Suprapubic skin (tissue), 4 donors: ENCODE measurements around the gene MMUT.

Experiments used
- CTCF ChIP-seq, 2 donors: fragments of 200-600 bp in 1 of 2; fragments of 450-650 bp in 1 of 2; sonication (generic) in 1 of 2; IDR thresholded peaks; one replicate each; pipeline ENCODE4 v1.5.1; 2016 to 2019; ENCODE audit warnings: antibody characterized with exemption in 2 of 2, mild to moderate bottlenecking in 1 of 2, moderate library complexity in 1 of 2
- POLR2A ChIP-seq, 2 donors: fragments of 450-650 bp; IDR thresholded peaks; one replicate each; pipeline ENCODE4 v1.6.1; 2017; ENCODE audit warnings: antibody characterized with exemption in 2 of 2, mild to moderate bottlenecking in 2 of 2, moderate library complexity in 2 of 2
- POLR2AphosphoS5 ChIP-seq, 3 donors: sonication (generic); formaldehyde crosslinking; IDR thresholded peaks; one replicate each; pipeline ENCODE4 v1.6.1; 2017; ENCODE audit warnings: antibody characterized with exemption in 3 of 3

- TF ChIP-seq CTCF (IDR thresholded peaks at IDR 0.05) (no peak), POLR2AphosphoS5 (IDR thresholded peaks at IDR 0.05) (no peak), POLR2A (IDR thresholded peaks at IDR 0.05) (no peak)
Observed at GRCh38 chr6:49499126-49499525, 36.1 kb upstream of the MMUT start.
